GM12865 (cell line): ENCODE measurements around the gene ZNF138.

Experiments used
- DNase-seq: peaks from one replicate; pipeline ENCODE4 v3.0.0; 2010; ENCODE audit warnings: low read depth
- H3K4me3 ChIP-seq: 2 replicates; pipeline ENCODE4 v1.5.1; 2011; ENCODE audit warnings: mild to moderate bottlenecking, low read depth, low read length, control low read depth
- CTCF ChIP-seq: IDR thresholded peaks from 2 replicates; pipeline ENCODE4 v1.5.1; 2011; ENCODE audit warnings: low read length, control low read depth, low read depth, inconsistent platforms; ENCODE audit not compliant: insufficient read depth; ENCODE audit errors: missing control alignments

Gene ZNF138

GRCh38 chr7:64875658-64876406 is 81.6 kb downstream of the ZNF138 start:
- TF ChIP-seq CTCF = no peak
- H3K4me3 ChIP-seq = no peak overlapping the region
- DNase-seq = no peak

DNA sequence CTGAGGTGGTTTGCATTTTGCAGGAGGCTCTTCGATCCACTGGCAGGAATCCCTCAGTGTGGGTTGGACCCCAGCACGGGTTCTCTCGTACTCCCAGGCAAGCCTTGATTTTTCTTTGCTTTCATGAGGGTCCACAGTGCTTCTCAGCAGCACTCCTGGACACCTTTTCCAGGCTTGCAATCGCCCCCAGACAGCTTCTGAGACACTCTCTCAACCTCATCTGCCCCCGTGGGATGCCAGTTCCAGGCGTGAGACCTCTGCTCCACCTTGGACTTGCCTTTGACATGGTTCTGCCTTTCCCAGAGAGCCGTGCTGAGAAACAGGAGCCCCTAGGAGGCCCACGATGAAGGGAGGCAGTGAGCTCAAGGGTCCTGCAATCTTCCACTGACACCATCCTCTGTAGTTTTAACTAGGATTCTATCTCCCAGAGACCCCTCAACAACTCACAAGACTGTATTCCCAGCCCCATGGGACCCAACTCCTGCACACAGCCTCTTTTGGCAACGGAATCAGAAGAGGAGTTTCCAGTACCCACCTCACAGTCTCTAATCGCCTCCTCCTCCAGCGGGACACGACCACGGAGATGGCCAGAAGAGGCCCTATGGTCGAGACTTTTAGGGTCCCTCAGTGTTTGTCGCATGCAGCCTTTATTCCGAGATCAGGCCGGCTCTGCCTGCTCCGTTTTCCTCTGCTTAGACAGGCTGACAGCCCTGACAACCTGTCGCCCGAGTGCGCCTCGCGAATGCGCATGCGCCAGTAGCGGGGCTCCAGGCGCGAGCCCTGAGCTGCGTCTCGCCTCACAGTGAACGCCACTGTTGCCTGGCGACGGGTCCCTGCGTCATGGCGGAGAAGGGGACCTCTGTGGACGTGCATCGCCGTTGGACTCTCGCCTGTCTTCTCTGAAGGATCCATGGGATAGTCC is 82.8 kb downstream of the ZNF138 start:
- no peak for TF ChIP-seq CTCF

DNA sequence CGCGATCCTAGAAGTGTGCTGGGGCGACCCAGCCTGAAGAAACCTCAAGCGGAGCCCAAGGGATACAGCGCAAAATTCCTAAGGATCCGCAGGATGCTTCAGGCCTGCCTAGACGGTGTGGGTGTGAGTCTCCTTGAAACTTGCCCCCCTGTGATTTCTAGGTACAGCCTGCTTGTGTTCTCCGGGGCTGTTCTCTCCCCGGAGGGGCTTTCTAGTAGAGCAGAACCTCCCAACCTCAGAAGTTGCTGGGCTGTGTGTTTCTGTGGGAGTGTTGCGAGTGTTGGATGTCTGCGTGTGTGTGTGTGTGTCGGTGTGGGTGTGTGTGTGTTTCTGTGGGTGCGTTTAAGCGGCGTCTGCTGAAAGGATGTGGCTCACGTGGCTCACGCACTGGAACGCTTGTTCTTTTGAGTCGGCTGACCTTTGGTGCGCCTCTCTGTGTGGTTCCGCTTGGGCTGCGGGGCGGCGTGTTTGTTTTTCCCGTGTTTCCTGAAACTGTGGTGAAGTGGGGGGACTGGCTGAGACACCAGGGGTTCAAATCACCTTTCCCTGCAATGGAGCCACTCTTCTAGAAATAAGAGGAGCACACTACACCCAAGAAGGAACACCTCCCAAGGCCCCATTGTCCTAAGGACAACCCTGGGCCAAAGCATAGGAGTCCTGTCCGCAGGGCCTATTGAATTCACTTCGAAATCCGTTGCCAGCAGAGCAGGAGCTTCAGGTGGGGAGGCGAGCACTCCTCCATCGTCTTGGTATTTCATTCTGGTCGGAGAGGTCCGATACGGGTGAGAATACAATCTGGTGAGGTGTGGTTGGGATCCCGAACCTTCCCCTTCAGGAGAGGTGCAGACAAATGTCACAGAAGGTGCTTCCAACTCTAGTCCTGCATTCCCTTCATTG is 83.7 kb downstream of the ZNF138 start:
- DNase-seq = no peak
- H3K4me3 ChIP-seq = no peak overlapping the region
- TF ChIP-seq CTCF = no peak

More for the DNA sequence above, 82.8 kb downstream of the ZNF138 start:
- no peak overlapping the region for H3K4me3 ChIP-seq
- DNase-seq = no peak

- DNase-seq = no peak
- TF ChIP-seq CTCF = no peak
- H3K4me3 ChIP-seq = no peak overlapping the region
Observed at GRCh38 chr7:64878684-64879083, 84.5 kb downstream of the ZNF138 start.

DNA sequence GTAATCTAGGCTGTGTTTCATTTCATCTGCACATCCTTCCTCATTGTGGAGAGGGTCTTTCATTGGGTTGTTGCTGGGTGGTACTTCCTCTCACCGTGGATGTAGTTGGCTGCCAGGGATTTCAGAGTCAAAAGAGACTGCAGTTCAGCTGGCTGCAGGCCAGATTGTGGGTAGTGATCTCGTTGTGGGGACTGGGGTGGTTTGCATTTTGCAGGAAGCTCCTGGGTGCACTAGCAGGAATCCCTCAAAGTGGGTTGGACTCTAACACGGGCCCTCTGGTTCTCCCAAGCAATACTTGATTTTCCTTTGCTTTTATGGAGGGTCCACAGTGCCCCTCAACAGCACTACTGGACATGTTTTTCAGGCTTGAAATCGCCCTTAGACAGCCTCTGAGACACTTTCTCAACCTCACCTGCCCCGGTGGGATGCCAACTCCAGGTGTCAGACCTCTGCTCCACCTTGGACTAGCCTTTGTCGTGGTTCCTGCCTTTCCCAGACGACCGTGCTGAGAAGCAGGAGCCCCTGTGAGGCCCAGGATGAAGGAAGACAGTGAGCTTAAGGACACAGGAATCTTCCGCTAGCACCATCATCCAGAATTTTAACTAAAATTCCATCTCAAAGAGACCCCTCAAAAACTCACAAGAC is 85.0 kb downstream of the ZNF138 start:
- no peak for TF ChIP-seq CTCF
- no peak overlapping the region for H3K4me3 ChIP-seq
- DNase-seq = no peak

- H3K4me3 ChIP-seq = no peak overlapping the region
- no peak for DNase-seq
- no peak for TF ChIP-seq CTCF
Observed at GRCh38 chr7:64879800-64880199, 85.6 kb downstream of the ZNF138 start.
